Karpas-422 (cell line): ENCODE measurements around the gene SEMA4F. TPM values are rescaled to one million over a fixed set of nuclear protein-coding genes. Genes with fewer than 3 reads are reported as not detected.

Source experiments
- DNase-seq: peaks from one replicate; pipeline ENCODE4 v3.0.0-alpha.2; 2015
- H2AFZ ChIP-seq: fragments of 200-600 bp; sonication (generic); 2 replicates; pipeline ENCODE4 v1.6.1; 2014; ENCODE audit warnings: antibody characterized with exemption, low read length, mixed read lengths
- H3K27ac ChIP-seq: fragments of 200-600 bp; sonication (generic); 2 replicates; pipeline ENCODE4 v1.5.1; 2014; ENCODE audit warnings: mild to moderate bottlenecking, low read length, moderate library complexity
- H3K27me3 ChIP-seq: fragments of 200-600 bp; sonication (generic); 2 replicates; pipeline ENCODE4 v1.6.1; 2014; ENCODE audit warnings: low read length, mixed read lengths
- H3K36me3 ChIP-seq: fragments of 200-600 bp; sonication (generic); 2 replicates; pipeline ENCODE4 v1.6.1; 2014; ENCODE audit warnings: low read length, mixed read lengths; ENCODE audit not compliant: insufficient read depth
- H3K4me1 ChIP-seq: fragments of 200-600 bp; sonication (generic); 2 replicates; pipeline ENCODE4 v1.6.1; 2014; ENCODE audit warnings: mild to moderate bottlenecking, low read length, mixed read lengths
- H3K4me2 ChIP-seq: fragments of 200-600 bp; sonication (generic); 2 replicates; pipeline ENCODE4 v1.6.1; 2014; ENCODE audit warnings: low read length, low read depth, mild to moderate bottlenecking; ENCODE audit not compliant: poor library complexity, severe bottlenecking
- H3K4me3 ChIP-seq: fragments of 200-600 bp; sonication (generic); 2 replicates; pipeline ENCODE4 v1.5.1; 2014; ENCODE audit warnings: mild to moderate bottlenecking, antibody characterized with exemption, low read length, mixed read lengths
- H3K79me2 ChIP-seq: fragments of 200-600 bp; sonication (generic); 2 replicates; pipeline ENCODE4 v1.6.1; 2014; ENCODE audit warnings: mild to moderate bottlenecking, low read length, mixed read lengths
- H3K9ac ChIP-seq: fragments of 200-600 bp; sonication (generic); 2 replicates; pipeline ENCODE4 v1.6.0; 2014; ENCODE audit warnings: low read length
- H3K9me2 ChIP-seq: fragments of 200-600 bp; sonication (generic), shearing (Covaris generic); replicated peaks from 2 replicates; pipeline ENCODE4 v1.6.0; 2014; ENCODE audit warnings: mild to moderate bottlenecking, low read length, moderate library complexity; ENCODE audit not compliant: insufficient read depth
- H3K9me3 ChIP-seq: fragments of 300-700, 200-600 bp; sonication (generic); 2 replicates; pipeline ENCODE4 v1.6.1; 2014; ENCODE audit warnings: low read length, mixed read lengths
- H4K20me1 ChIP-seq: fragments of 200-600 bp; sonication (generic); 2 replicates; pipeline ENCODE4 v1.6.1; 2014; ENCODE audit warnings: mild to moderate bottlenecking, antibody characterized with exemption, low read length, low read depth; ENCODE audit not compliant: insufficient read depth
- total RNA-seq: library from RNA; depleted of rRNA; stranded (reverse); fragments of >200 nt; shearing (Covaris generic); gene quantifications from 2 replicates; pipeline ENCODE4 v1.2.3, GENCODE V29; 2014; ENCODE audit warnings: low replicate concordance

The SEMA4F gene
- total RNA-seq, 1 experiment from 2014 or later: 2.7 TPM

DNA sequence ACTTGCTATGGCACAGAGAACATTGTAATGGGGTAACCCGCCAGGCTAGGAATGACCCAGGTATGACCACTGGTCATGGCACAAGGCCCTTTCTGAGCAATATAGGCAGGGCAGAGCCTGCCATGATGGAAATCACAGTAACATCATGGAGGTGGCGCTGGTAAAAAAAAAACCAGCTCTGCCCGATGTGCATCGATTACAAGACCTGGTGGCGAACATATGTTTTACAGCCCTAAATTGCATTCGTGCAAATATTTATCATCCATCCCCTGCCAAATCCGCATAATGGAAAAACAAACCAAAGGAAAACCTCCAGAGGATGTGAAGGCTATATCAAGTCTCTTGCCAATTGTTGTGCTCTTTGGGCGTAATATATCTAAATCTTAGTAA lies 60.6 kb downstream of the SEMA4F start:
- Histone ChIP-seq H3K4me2 (peak overlapping the region; percentile 76), H2AFZ (no peak overlapping the region; the same call in 1 of the 2 replicates)

DNA sequence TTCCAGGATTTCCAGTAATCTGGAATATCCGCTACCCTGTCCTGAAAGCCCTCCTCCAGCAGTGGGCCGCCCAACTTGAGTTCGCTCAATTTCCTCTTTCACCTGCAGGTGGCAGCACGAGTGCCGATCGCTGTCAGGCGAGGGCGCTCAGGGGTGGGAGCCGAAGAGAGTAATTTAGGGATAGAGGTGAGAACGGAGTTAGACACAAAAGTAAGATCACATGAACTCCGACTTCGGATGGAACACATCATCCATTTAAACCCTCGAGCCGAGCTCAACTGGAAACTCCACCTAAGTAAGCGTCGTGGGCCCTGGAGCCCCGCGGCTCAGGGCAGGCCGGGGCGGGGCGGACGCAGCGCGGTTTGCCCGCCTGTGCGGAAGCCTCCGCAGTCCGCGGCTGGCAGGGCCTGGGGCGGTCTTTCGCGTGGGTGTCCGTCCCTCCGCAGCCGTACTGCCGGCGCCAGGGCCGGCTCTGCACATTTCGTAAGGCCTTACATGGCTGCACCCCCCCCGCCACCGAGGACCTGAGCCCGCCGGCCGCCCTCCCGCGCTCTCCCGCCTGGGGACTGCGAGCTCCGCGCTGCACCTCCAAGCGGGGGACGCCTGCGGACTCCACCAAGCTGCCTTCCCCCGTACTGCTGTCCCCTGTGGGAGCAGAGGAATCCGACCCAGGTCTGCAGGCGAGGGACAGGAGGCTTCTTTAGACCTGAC lies 61.2 kb downstream of the SEMA4F start:
- Histone ChIP-seq H3K27ac (no peak overlapping the region), H3K4me2 (peak overlapping the region; percentile 76), H3K36me3 (no peaks in the 10 kb centered on the region), H3K9me3 (no peaks in the 10 kb centered on the region), H3K4me3 (peak overlapping the region; percentile 60), H3K9me2 (no peaks in the 10 kb centered on the region), H3K79me2 (no peaks in the 10 kb centered on the region), H3K4me1 (peaks cover 9% of the 10 kb centered on the region), H2AFZ (peak overlapping the region; percentile 87; the same call in 1 of the 2 replicates), H4K20me1 (no peaks in the 10 kb centered on the region), H3K27me3 (no peaks in the 10 kb centered on the region), H3K9ac (peak overlapping the region; percentile 43)
- peak; percentile 93 for DNase-seq

More for the DNA sequence above, 60.6 kb downstream of the SEMA4F start:
- no peaks in the 10 kb centered on the region for H3K9me2 ChIP-seq
- peaks cover 9% of the 10 kb centered on the region for H3K4me1 ChIP-seq
- H3K36me3 ChIP-seq: no peaks in the 10 kb centered on the region
- peak overlapping the region; percentile 60; the same call in 1 of the 2 replicates for H3K4me3 ChIP-seq
- H3K9me3 ChIP-seq: no peaks in the 10 kb centered on the region
- DNase-seq: no peak
- no peak overlapping the region for H3K27ac ChIP-seq
- no peaks in the 10 kb centered on the region for H4K20me1 ChIP-seq
- no peaks in the 10 kb centered on the region for H3K79me2 ChIP-seq
- H3K9ac ChIP-seq: no peak overlapping the region
- no peaks in the 10 kb centered on the region for H3K27me3 ChIP-seq

DNA sequence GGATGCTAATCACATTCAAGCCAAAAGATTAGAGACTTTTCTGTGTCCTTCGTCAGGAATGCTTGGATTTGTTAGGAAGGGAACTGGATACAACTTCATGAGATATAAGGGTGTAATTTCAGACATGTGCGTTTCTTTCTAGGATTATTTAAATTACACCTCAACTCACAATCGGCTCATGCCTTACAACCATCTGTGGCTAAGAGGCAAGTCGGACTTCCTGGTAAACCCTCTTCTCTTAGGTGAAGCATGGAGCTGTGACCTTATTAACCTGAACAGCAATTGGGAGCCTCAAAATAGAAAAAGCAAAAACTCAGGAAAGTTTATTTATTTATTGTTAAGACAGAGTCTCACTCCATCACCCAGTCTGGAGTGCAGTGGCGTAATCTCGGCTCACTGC lies 61.8 kb downstream of the SEMA4F start:
- H3K4me1 ChIP-seq: peaks cover 9% of the 10 kb centered on the region
- peak; percentile 51 for DNase-seq
- peak overlapping the region; percentile 76 for H3K4me2 ChIP-seq
- H3K27me3 ChIP-seq: no peaks in the 10 kb centered on the region
- H3K36me3 ChIP-seq: no peaks in the 10 kb centered on the region
- H3K27ac ChIP-seq: no peak overlapping the region
- no peaks in the 10 kb centered on the region for H3K9me3 ChIP-seq
- no peaks in the 10 kb centered on the region for H4K20me1 ChIP-seq
- no peak overlapping the region for H3K9ac ChIP-seq
- no peaks in the 10 kb centered on the region for H3K9me2 ChIP-seq
- H3K79me2 ChIP-seq: no peaks in the 10 kb centered on the region
- no peak overlapping the region for H2AFZ ChIP-seq
- peak overlapping the region; percentile 60; the same call in 1 of the 2 replicates for H3K4me3 ChIP-seq

DNA sequence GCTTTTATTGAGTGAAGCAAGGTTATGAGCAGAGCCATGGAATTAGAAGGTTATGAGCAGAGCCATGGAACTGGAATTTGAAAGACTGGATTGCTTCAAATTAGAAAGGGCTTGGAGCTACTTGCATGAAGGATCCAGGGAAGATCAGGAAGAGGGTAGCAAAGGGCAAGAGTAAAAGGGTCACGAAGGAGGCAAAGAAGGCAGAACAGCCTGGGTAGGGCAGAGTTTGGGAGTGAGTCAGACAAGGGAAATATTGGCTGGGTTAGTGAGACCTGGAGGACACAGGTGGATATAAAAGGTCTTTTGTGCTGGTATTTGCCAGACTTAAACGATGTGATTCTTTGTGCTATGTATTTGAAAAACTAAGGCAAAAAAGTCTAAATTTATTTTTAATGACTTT lies 65.0 kb downstream of the SEMA4F start:
- Histone ChIP-seq H3K4me3 (no peak overlapping the region), H3K27me3 (no peaks in the 10 kb centered on the region), H3K9me3 (no peaks in the 10 kb centered on the region), H3K4me2 (no peak overlapping the region), H3K36me3 (no peaks in the 10 kb centered on the region), H3K79me2 (no peaks in the 10 kb centered on the region), H3K9ac (no peak overlapping the region), H3K4me1 (peaks cover 9% of the 10 kb centered on the region), H2AFZ (no peak overlapping the region), H3K27ac (no peak overlapping the region), H3K9me2 (no peaks in the 10 kb centered on the region), H4K20me1 (no peaks in the 10 kb centered on the region)
- no peak for DNase-seq

DNA sequence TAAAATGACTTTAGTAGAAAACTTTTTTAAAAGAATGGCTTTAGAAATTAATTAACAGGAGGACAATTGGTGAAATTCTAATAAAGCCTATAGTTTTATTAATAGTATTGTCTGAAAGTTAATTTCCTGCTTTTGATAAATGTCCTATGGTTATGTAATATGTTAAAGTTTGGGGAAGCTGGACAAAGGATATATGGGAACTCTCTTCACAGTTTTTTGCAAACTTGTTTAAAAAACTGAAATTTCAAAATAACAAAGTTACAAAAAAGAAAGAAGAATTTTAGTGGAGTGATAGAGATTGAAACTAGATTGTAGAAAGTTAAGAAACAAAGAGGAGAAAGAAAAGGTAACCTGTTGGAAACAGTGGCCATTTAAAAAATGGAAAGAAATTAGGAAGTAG lies 67.3 kb downstream of the SEMA4F start:
- Histone ChIP-seq H3K4me3 (no peak overlapping the region), H3K36me3 (no peaks in the 10 kb centered on the region), H3K9ac (no peak overlapping the region), H3K9me2 (no peaks in the 10 kb centered on the region), H3K27me3 (no peaks in the 10 kb centered on the region), H3K4me2 (no peak overlapping the region), H3K9me3 (no peaks in the 10 kb centered on the region), H3K4me1 (no peaks in the 10 kb centered on the region), H2AFZ (no peak overlapping the region), H4K20me1 (no peaks in the 10 kb centered on the region), H3K79me2 (no peaks in the 10 kb centered on the region), H3K27ac (no peak overlapping the region)
- DNase-seq: no peak

DNA sequence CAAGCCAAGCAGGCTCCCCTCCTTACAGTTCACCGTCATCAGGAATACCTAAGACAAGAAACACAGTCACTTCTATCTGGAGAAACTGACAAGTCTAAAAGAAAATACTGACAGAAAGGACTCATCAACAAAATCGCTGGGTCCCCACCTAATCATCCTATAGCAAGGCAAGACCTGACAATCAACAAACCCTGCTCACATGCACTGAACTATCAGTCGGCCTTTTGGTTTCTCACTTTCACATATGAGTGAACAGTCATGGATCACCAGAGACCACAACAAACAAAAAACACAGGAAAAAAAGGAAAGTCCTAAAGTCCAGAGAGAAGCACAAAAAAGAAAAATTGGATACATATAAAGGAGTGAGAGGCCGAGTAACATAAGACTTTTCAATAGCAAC lies 70.4 kb downstream of the SEMA4F start:
- H3K9ac ChIP-seq: no peak overlapping the region
- no peak overlapping the region for H3K4me2 ChIP-seq
- H4K20me1 ChIP-seq: no peaks in the 10 kb centered on the region
- no peaks in the 10 kb centered on the region for H3K9me3 ChIP-seq
- no peaks in the 10 kb centered on the region for H3K4me1 ChIP-seq
- no peak overlapping the region for H2AFZ ChIP-seq
- no peaks in the 10 kb centered on the region for H3K27me3 ChIP-seq
- DNase-seq: no peak
- H3K4me3 ChIP-seq: no peak overlapping the region
- no peak overlapping the region for H3K27ac ChIP-seq
- H3K9me2 ChIP-seq: no peaks in the 10 kb centered on the region
- H3K36me3 ChIP-seq: no peaks in the 10 kb centered on the region
- no peaks in the 10 kb centered on the region for H3K79me2 ChIP-seq

DNA sequence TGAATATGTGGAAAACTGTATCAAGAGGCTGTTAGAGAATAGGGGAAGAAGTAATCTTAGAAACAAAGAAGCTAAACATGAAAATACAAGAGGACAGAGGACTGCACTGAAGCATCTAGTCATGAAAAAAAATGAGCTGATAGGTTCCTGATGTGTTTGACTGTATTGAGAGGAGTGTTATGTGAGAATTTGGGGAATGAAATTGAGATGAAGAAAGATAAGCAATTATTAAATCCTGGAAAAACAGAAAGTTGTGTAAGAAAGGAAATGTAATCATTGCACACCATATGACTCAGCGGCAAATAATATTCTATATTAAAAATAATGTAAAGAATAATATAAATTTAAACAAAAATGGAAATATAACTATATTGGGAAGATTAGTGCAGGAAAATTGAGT lies 71.2 kb downstream of the SEMA4F start:
- Histone ChIP-seq H4K20me1 (no peaks in the 10 kb centered on the region), H3K27me3 (no peaks in the 10 kb centered on the region), H3K79me2 (no peaks in the 10 kb centered on the region), H3K9me2 (no peaks in the 10 kb centered on the region), H3K27ac (no peak overlapping the region), H3K36me3 (no peaks in the 10 kb centered on the region), H3K9me3 (no peaks in the 10 kb centered on the region), H3K9ac (no peak overlapping the region), H3K4me1 (no peaks in the 10 kb centered on the region), H2AFZ (no peak overlapping the region), H3K4me2 (no peak overlapping the region), H3K4me3 (no peak overlapping the region)
- no peak for DNase-seq

DNA sequence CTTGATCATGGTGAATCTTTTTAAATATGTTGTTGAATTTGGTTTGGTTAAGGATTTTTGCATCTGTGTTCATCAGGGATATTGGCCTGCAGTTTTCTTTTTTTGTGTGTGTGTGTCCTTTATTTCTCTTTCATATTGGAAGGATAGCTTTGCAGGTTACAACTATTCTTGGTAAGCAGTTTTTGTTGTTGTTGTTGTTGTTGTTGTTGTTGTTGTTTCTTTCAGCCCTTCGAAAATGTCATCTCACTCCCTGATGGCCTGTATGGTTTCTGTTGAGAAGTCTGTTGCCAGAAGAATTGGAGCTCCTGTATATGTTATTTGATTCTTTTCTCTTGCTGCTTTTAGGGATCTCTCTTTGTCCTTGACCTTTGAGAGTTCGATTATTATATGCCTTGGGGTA lies 74.8 kb downstream of the SEMA4F start:
- Histone ChIP-seq H3K9me3 (no peaks in the 10 kb centered on the region), H3K4me3 (no peak overlapping the region), H3K9ac (no peak overlapping the region), H3K4me1 (no peaks in the 10 kb centered on the region), H2AFZ (no peak overlapping the region), H3K79me2 (no peaks in the 10 kb centered on the region), H3K27ac (no peak overlapping the region), H4K20me1 (no peaks in the 10 kb centered on the region), H3K27me3 (peaks cover 8% of the 10 kb centered on the region; the same call in 1 of the 2 replicates), H3K9me2 (no peaks in the 10 kb centered on the region), H3K36me3 (no peaks in the 10 kb centered on the region), H3K4me2 (no peak overlapping the region)
- no peak for DNase-seq
